Stimulated activated CD4-positive, alpha-beta T cell treated with anti-CD3 and anti-CD28 coated beads, Interleukin-15, amount 100 ng/mL, for 48 hours (primary cell): ENCODE measurements around the gene VPS13D.
"Not testable (repeated sequence)": the region's sequence is repeated elsewhere in the genome, so short reads cannot be mapped to it uniquely, and the experiment has no call there.

Experiments used
- DNase-seq, 2 donors: peaks; one replicate each; pipeline ENCODE4 v3.0.0-alpha.2; 2020; ENCODE audit warnings: low read depth in 2 of 2

The VPS13D gene

DNA sequence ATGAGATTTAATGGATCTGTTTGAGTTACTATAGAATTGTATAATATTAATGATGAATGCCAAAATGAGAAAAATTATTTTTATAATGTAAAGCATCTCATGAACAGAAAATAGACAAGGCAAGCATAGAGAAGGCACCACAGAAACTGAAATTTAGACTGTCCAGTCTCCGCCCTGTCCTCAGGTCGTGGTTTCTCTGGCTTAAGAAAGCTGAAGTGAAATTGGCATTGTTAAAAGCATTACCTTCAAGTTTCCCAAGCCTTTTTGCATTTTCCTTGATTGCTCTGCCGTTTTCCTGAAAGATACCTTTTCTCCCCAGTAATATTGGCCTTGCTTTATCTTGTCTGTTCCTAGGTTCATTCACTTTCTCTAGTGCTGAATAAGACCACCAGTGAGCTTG, 58.0 kb downstream of the VPS13D start:
- DNase-seq = no peak

DNA sequence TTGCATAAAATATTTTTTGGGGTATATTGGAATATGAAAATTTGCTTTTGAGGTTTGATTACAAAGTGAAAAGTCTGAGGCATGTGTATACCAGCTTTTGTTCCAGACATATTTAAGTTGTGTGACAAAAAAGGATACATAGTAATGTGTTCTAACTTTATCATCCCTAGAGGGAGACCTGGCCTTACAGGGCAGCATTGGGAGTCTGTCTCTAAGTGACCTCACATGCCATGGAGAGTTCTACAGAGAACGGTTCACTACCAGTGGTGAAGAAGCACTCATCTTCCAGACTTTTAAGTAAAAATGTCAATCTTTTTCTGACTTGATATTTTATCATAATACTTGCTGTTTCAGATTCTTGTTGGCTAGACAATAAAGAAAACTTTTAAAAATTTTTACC, 61.0 kb downstream of the VPS13D start:
- no peak for DNase-seq

DNA sequence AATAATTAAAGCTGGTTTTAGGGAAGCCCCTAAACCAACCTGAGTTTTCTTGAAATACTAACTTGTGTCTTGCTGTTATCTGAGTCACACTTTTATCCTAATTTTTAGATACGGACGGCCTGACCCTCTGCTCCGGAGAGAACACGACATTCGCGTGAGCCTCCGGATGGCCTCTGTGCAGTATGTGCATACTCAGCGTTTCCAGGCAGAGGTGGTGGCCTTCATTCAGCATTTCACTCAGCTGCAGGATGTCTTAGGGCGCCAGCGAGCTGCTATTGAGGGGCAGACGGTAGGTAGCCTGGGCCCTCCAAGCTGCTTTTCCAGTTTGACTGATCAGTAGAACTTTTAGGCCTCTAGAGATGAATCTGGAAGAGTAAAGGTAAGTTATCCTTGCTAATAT, 63.6 kb downstream of the VPS13D start:
- DNase-seq = no peak

DNA sequence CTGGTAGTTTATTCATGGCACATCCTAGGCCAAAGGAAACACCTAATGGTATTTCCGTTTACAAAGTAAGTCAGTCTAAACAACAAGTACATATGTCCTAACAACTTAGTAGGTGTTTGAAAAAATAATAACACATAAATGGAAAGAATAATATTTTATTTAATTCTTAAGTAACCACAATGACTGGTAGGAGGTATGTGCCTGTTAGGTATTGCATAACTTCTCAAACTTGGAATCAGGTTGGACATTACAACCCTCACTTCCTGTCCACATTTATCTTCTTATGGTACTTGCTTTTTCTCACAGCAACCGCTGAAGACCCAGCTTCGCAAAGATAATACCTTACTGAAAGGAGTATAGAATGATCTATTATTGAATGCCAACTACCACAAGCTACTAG, 64.2 kb downstream of the VPS13D start:
- DNase-seq = no peak

DNA sequence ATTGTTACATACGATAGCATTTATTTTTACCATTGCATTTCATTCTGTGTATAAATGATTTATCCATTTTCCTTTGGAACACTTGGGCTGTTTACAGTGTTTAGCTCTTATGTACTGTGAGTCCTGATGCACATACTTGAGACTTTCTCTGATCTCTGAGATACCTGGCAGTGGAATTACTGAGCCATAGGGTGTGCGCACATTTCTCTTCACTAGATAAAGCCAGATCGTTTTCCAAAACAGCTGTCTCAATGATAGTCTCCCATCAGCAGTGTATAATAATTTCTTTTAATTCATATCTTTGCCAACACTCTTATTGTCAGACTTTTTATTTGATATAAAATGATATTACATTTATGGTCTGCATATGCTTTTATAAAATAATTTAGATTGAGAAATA, 66.2 kb downstream of the VPS13D start:
- DNase-seq = no peak

DNA sequence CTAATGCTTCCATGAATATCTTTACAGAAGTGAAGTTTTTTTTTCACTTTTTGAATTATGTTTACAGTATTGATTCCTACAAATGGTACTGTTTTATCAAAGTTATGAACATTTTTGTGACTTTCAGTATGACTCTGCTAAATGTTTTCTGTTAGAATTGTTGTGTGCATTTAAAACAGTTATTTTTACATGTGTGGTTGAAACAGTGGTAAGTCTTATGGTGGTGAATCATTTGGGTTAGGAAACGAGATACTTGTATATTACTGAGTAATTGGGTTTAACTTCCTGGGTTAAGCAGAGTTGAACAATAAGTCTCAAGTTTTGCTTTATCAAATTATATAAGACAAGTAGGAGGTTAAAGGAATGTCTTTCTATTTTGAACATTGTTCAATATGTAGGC, 66.8 kb downstream of the VPS13D start:
- no peak for DNase-seq

DNA sequence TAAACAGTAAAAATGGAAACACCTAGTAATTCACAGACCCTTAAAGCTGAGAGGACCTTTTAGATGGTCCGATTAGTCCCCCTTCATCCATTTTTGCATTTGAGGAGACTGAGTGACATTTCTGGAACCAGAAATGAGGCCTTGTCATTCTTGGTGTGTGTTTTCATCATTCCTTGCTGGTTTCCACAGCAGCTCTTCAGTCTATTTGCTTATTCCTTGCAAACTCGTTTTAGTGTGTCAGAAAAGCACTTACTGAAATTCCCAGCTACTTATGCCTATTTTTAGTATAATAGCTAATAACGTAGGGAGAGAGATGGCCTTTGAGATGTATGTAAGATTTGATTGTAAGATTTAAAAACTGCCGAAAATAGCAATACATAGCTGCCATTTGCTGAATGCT, 70.9 kb downstream of the VPS13D start:
- DNase-seq = no peak

DNA sequence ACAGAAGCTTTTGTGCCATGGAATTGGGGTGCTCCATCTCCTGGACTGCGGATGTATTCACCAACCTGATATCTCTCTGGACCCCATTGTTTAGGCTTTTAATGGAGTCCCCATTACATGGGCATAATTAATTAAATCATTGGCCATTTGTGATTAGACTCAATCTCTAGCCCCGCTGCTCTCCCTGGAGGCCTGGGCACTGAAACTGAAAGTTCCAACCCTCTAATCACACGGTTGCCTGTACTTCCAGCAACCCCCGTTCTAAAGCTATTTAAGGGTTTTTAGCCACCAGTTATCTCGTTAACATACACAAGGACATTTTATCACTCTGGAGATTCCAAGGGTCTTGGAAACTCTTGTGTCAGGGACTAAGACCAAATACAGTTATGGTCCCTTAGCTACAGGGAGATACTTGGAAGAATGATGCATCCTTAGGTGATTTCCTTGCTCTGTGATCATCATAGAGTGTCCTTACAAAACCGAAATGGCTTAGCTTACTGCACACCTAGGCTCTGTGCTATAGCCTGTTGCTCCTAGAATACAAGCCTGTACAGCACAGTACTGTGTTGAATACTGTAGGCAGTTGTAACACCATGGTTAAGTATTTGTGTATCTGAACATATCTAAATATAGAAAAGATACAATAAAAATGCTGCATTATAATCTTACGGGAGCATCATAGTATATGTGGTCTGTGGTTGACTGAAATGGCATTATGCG, 71.8 kb downstream of the VPS13D start:
- no peak for DNase-seq

DNA sequence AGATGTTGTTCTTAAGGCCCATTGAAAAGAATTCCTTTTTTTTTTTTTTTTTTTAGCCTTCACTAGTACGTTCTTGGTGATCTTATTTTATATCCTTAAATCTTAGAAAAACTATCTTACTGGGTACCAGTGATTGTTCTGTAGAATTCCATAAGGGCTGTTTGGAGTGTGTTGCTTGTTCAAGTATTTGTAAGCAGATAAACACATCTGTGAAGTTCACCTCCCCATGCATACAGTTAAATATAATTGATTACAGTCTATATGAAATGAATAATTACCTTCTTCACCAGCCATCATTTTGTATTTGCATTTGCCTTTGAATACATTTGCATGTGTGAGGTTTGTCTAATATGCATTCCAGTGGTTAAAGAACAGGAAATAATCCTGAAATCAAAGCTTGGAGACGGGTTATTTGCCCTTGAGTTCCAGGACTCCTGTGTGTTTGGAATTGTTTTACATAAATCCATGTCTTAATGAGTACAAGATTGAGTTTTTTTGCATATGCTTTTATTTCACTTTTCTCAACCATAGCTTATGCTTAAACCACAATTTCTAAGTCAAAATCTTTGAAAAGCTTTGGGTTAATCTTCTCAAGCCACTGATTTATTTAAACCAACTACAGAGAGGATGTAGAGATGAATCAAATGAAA, 73.1 kb downstream of the VPS13D start:
- no peak for DNase-seq

DNA sequence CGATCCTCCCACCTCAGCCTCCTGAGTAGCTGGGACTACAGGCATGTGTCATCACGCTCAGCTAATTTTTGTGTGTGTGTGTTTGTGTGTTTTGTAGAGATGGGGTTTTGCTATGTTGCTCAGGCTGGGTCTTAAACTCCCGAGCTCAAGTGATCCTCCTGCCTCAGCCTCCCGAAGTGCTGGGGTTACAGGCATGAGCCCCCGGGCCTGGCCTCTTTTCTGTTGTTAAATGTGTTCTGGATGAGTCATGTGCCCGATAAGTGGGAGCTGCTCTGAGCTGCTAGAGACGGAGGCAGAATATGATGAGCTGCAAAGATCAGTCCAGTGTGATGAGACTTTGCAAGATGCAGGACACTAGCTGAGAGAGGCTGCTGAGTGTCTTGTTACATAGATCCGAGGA, 75.5 kb downstream of the VPS13D start:
- DNase-seq = no peak

DNA sequence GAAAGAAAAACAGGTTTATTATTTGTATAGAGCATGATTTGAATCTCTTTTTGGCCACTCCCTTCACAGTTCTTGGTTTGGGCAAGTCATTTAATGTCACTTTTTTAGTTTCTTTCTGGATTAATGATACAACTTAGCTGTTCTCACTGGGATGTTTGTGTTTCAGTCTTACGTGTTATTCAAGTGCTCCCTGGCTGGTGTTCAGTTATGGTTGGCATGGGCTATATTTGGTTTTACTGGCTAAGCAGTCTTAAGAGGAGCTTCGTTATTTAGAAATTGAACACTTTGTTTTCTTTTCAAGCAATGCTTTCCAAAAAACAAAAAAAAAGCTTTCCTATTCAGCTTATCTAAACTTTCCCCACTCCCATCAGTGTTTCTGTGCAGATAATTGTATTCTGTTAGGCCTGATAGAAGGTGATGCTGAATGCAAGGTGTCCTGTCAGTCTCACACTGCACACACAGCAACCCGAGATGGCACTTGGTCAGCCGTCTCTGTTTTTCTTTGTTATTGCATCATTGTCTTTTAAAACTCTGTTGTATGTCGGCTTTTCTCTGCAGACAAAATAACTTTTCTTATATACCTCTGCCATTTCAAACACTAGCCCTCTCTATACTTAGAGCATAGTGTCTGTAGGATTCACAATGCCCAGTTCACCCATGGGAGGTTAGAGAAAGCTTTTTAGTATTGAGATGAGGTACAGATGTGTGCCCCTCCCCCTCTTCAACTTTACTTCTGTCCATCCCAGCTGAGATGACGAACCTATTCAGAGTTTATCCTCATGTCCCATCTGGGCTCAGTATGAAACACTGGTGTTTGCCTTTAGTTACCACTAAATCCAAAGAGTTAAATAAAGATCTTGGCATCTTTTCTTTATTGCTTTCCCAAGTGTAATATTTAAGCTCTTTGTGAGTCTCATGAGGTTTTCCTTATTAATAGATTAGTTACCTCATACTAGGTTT, 80.2 kb downstream of the VPS13D start:
- DNase-seq = no peak

DNA sequence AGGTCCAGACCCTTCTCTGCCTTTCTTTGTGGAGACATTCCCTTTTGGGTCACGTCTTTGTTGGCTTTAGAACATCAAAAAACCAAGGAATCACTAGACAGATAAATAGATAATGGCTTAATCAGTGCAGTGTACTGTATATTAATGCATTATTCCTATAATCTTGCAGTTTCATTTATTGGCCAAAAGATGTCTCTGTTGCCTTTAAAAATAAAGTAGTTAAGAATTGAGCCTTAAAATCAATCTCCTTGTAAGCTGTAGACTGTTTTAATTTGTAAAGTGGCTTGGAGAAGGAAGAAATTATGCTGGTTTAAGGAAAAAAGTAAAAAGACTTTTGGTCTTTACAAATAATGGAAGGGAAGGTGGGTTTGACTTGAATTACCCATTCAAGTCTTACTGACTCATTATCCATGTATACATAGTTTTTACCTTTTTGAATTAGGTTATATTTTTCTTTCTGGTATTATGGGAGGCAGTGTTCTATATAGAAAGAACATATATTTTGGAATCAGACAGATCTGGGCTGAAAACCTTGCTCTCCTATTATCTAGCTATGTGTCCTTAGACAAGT, 84.6 kb downstream of the VPS13D start:
- no peak for DNase-seq

DNA sequence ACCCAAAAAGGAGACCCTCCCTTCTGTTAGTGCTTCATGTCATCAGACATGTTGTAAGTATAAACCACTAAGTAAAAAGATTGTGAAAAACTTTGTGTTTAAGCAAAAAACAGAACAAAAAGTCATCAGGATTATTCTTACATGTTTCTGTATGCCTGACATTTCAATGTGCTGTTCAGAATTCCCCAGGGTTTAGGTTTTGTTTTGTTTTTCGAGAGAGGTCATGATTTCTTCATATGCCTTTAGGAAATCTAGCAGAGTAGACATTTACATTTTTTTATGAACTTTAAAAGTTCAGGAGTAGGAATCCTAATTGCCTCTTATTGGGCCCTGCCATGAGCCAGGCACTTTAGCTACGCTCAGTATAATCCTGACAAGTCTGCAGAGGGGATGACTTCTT, 85.3 kb downstream of the VPS13D start:
- no peak for DNase-seq

DNA sequence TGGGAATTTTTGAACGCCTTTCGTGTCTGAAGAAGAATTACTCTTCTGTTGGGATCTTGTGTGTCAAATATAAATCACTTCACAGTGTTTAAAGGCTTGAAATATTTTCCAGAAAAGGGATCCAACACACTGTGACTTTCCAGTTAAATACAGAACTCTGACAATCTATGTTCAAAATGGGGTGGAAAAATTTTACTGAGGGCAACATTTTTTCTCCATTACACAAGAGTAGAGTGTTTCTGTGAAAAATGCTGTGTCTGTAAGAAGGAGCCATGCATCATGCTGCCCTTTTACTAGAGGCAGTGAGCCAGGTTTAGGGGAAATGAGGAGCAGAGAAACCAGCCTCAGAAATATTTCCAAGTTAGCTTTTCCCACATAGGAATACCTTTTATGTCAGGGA, 86.5 kb downstream of the VPS13D start:
- DNase-seq = no peak

DNA sequence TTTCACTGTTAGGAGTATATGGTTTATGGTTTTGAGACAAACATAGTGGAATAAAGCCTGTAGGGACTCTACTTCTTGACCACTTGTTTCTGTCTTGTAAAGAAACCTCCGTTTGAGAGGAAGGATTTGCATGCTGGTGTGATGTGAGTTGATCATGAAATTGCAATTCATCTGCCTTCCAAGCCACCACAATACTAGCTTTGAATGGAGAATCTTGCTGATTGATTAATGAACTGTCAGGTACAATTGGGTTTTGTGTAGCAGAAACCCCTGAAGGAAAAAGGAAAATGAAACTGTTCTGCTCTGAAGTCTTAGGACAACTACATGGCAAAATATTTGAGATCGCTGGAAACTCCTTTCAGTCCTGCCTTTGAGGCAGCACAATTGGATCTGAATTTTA, 90.7 kb downstream of the VPS13D start:
- DNase-seq = no peak

DNA sequence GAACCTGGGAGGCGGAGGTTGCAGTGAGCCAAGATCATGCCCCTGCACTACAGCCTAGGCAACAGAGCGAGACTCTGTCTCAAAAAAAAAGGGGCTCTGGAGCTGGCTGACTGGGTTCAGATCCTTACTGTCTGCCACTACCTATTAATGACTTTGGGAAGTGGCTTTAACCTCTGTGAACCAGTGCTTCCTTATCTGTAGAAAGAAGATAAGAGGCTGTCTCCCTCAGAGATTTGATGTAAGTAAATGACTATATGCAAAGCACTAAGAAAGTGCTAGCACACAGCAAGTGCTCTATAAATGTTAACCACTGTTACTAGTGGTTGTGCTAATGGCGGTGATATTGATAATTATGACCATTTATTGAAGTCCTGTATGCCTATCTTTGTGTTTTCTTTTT, 94.6 kb downstream of the VPS13D start:
- DNase-seq = no peak

DNA sequence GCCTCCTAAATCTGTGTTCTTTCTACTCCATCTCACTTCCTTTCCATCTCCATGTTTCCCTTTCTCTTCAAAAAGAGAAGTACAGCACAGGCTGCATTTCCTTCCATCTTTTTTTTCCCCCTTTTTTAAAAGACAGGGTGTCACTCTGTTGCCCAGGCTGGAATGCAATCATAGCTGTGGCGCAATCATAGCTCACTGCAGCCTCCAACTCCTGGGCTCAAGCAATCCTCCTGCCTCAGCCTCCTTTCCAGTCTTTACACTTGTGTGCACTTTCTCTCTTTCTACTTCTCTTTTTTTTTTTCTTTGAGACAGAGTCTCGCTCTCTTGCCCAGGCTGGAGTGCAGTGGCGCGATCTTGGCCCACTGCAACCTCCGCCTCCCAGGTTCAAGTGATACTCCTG, 95.1 kb downstream of the VPS13D start:
- DNase-seq = not testable (repeated sequence)

DNA sequence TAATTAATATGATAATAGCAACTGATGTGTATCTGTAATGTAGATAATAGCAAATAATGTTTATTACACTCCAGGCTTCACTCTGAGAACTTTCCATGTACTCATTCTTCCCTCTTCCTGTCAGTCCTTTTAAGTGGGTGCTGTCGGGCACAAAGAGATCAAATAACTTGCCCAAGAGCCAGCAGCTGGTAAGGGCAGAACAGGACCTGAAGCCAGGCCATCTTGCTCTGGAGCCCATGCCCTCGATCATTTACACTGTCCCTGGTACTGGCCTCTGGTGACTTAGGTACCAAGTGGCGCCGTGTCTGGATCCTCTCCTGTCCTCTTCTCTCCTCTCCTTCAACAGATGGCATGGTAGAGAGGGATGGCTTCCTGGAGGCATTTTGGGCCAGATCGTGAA, 97.2 kb downstream of the VPS13D start:
- no peak for DNase-seq

DNA sequence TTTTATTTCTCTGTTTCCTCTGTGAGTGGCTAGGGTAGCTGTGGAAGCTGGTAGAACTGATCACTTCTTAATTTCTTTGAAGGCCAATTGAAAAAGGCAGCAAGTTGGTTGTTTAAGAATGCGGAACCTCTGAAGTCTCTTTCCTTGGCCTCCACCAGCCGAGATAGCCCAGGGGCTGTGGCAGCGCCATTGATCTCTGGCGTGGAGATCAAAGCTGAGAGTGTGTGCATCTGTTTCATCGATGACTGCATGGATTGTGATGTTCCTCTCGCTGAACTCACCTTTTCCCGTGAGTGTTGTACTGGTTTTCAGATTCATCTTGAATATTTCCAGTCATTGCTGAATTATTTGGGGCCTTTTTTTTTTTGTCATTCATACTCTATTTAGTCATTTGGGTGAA, 97.7 kb downstream of the VPS13D start:
- DNase-seq = no peak

DNA sequence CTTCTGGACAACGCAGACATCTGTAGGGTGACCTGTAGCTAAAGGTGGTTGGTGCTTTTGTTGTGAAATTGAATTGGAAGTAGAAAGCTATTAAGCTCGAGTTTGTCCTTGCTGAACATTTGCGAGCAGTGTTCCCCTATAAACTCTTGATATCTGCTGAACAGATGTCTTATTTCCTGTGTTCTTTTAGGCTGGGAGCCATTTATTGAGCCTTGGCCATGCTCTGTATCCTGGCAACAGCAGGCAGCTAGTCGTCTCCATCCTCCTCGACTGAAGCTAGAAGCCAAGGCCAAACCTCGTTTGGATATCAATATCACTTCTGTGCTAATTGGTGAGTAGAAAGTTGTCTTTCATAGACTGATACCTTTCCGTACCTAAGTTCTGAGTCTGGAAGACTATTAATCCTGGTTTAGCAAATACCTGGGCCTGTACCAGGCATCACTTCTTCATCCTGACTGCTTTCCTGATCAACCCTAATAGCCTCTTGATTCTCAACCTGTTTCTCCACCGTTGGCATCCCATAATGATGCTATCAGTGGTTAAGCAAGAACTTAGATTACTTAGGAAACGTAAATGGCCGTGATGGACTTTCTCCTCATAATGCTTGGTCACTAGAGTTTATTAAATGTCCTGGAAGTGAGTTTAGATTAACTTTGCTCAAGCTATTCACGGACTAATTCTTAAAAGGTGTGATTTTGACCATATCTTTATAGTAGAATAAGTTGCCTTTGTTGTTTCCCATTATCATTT, 103.4 kb downstream of the VPS13D start:
- DNase-seq = no peak

DNA sequence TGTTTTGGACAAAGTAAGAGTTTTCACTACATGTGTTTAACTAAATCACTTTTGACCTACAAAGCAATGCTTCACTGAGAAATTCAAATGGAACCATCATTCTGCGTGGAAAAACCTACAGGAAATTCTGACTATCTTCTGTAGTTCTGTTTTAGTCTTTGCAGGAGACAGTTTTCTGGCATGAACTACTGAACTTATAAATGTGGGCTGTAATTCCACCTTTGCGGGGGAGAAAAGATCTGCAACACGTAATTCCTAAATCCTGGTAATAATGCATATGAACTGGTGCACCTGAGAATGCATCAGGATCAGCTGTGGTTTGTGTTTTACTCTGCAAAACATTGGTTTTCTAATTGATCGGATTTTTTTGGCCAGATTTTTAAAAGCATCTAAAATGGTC, 106.0 kb downstream of the VPS13D start:
- DNase-seq = no peak

DNA sequence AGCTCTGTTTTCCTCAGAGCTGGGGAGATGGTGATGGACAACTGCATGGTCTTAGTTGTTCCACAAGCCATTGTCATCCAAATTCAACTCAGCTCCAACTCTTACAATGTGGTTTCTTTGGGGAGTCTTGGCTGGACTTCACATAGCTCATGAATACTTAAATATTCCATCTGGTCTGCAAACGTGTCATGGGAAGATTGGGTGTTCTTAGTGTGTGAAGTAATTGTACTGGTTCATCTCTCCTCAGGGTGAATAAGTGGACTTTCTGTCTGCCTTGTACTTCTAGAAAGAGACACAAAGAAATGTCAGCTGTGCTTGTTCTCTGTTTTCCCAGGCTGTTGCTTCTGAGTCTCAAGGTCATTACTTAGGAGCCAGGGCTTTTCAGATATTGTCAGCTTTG, 106.6 kb downstream of the VPS13D start:
- DNase-seq = no peak
